GM12873 (cell line): Measurements from ENCODE around the gene KRT4.

ENCODE experiments used
- TF ChIP-seq, protein P1 (sequence below): IDR thresholded peaks from 2 replicates; pipeline ENCODE4 v1.5.1; 2012; ENCODE audit warnings: low read depth, mild to moderate bottlenecking, moderate library complexity, low read length, control low read depth; ENCODE audit not compliant: insufficient read depth; ENCODE audit errors: missing control alignments

Gene KRT4

DNA sequence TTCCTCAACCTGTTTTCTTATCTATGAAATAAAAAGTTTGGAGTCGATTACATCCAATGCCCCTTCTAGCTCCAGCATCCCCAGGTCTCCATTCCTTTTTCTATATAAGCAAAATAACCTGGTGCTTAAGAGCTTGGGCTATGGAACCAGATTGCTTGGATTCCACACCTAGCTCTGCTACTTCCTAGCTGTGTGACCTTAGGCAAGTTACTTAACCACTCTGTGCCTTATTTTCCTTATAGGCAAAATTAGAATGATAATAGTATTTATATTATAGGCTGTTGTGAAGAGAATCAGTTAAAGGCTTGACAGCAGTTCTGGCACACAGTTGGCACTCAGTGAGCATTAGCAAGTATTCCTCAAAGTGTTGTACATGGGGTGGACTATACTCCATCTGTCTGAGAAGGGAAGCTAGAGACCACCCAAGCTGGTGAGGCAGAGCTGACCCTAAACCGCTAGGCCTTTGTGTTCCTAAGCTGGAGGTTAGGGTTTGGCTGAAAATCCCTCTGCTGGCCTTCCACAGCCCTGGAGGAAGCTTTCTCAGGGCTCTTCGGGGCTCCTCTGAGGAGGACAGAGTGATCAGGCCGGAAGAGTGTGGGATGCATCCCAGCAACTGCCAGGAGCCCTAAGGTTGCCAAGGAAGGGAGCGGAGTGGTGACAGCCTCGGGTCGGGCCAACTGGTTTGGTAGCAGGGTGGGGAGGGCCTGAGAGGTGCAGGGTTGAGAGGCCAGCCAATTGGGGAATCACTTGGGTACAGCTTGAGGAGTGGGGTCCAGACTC lies 6.0 kb upstream of the KRT4 start:
- TF ChIP-seq, protein P1, sequence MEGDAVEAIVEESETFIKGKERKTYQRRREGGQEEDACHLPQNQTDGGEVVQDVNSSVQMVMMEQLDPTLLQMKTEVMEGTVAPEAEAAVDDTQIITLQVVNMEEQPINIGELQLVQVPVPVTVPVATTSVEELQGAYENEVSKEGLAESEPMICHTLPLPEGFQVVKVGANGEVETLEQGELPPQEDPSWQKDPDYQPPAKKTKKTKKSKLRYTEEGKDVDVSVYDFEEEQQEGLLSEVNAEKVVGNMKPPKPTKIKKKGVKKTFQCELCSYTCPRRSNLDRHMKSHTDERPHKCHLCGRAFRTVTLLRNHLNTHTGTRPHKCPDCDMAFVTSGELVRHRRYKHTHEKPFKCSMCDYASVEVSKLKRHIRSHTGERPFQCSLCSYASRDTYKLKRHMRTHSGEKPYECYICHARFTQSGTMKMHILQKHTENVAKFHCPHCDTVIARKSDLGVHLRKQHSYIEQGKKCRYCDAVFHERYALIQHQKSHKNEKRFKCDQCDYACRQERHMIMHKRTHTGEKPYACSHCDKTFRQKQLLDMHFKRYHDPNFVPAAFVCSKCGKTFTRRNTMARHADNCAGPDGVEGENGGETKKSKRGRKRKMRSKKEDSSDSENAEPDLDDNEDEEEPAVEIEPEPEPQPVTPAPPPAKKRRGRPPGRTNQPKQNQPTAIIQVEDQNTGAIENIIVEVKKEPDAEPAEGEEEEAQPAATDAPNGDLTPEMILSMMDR: no peak

DNA sequence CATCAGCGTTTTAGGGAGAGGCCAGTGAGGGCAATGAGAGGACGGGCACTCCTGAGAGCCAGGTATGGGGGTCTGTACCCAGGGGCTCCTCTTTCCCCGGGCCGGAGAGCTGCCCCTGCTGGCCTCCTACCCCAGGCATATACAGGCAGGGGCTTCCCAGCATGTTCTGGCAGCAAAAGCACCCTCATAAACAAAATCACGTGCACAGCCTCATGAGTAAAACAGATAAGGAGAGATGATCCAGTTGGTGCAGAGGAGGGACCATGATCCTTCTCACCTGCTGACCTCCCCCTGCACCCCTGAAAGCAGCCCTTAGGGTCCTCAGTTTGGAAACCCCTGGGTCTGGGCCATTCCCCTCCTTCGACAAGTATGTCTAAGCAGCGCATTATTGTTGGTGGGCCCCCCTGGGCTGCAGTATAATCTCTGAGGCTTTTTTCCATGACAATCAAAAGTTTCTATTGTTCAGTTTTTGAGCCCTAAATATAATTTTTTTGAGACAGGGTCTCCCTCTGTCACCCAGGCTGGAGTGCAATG lies 5.0 kb upstream of the KRT4 start:
- TF ChIP-seq, protein P1: no peak

DNA sequence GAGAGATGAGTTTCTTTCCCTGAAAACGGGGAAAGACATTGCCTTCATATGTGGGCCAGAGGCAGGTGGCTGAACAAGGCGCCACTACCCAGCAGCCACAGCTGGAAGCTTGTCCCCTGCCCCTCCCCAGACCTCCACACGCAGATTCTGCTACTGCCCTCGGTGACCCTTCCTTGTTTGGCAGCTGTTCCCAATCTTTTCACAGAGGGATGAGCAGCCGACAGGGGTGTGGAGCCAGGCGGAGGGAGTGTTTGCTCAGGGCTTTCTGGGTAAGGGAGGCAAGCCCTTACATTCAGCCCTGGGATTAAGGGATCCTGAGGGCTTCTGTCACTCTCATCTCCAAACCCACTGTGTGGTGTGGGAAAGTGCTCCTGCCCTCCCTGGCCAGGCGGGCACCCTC lies 4.5 kb upstream of the KRT4 start:
- TF ChIP-seq, protein P1: no peak

DNA sequence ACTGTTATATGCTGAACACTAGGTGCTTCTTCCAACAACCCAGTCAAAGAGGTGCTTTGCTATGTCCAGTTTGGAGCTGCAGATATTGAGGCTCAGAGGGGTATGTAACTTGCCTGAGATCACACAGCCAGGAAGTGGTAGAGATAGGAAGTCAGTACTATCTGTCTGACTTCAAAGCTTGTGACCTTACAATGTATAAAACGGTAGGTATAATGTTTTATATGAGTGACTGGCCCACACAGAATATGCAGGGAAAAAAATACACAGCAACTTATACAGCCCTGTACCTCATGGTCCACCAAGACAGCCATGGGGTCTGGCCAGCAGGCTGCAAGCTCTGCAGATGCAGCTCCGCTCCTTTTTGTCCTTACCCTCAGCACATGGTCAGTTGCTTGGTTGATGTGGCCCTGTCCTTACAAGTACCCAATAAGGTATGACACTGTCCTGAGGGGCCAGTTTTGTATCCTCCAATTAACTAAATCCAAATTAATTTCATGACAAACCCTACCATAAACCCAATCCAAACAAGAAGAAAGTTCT lies 3.9 kb upstream of the KRT4 start:
- TF ChIP-seq, protein P1: no peak

DNA sequence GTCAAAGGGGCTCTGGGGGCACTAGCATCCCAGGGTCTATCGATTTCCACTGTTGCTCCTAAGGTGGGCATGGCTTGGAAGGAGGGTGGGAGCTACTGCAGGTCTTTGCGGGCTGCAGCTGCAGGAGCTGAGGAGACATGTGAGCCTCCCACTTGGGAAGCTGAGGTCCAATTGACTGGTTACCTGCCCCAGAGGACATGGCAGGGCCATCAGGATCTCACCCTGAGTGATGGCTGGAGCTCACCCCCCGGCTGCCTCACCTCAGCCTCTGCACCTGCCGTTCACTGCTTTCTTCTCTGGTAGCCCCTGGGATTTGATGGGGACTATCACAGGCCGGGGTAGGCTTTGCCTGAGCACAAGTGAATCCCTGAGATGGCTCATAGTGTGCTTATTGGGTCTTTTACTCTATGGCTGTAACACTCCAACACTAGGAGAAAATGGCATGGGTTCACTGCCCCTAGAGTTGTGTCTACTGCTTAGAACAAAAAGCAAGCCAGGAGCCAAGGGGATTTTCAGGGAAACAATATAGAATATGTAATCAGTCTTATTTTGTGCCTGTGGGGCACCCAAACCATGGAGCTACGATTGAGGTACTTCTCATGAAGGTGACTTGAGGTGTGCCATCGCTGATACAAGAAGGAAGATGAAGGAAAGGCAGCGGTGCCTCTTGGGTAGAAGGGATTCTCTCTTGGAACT lies 3.2 kb upstream of the KRT4 start:
- TF ChIP-seq, protein P1: no peak

DNA sequence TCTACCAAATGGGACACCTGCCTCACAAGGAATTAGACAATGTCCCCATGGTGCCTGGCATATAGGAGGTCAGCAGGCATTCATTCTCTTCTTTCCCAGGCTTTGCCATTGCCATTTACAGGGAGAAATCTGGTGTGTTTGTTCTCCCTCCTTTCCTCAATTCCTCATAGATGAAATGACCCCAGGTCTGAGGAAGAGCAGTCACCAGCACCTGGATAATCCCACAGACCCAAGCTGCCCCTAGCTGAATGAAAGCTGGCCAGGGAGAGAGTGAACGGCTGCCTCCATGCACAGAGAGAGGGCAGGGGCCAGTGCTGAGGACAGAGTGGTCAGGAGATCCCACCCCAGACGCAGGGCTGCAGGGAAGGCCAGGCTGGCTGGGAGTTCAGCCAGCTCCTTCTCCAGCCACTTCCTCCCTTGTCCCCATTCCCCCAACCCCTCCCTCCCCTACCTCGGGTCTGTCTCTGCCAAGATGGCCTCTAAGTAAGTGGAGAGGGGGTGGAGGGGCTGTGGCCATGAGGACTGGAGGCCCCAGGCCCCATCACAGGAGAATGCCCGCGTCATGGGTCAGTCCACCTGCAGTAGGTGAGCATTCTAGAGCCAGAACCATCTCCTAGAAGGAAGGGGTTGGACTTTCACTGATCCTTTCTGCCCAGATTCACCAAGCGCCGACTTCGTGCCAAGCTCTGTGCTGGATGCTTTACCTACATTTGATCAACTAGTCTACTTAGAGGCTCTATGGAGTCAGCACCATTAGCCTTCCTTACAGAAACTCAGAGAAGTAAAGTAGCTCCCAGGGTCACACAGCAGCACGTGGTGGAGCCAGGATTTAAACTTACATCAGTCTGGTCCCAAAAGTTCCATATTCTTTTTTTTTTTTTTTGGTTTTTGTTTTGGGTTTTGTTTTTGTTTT lies 2.0 kb upstream of the KRT4 start:
- TF ChIP-seq, protein P1: no peak
